Activated naive CD8-positive, alpha-beta T cell treated with anti-CD3 and anti-CD28 coated beads for 36 hours (primary cell): ENCODE measurements around the gene TMEM253. TPM values are rescaled to one million over a fixed set of nuclear protein-coding genes. Genes with fewer than 3 reads are reported as not detected.

Experiments
- DNase-seq: peaks from one replicate; pipeline ENCODE4 v3.0.0; 2021
- H3K27ac Mint-ChIP-seq: one replicate; pipeline ENCODE4 v1.8.0; 2022; ENCODE audit warnings: mild to moderate bottlenecking, moderate library complexity, mixed read lengths
- H3K27me3 Mint-ChIP-seq: one replicate; pipeline ENCODE4 v1.8.0; 2022; ENCODE audit warnings: mild to moderate bottlenecking, mixed read lengths
- H3K36me3 Mint-ChIP-seq: one replicate; pipeline ENCODE4 v1.8.0; 2021; ENCODE audit warnings: mild to moderate bottlenecking, mixed read lengths
- H3K4me1 Mint-ChIP-seq: one replicate; pipeline ENCODE4 v1.8.0; 2021; ENCODE audit warnings: mixed read lengths
- H3K4me3 Mint-ChIP-seq: one replicate; pipeline ENCODE4 v1.8.0; 2022; ENCODE audit warnings: mild to moderate bottlenecking, moderate library complexity, mixed read lengths
- H3K9me3 Mint-ChIP-seq: one replicate; pipeline ENCODE4 v1.8.0; 2022; ENCODE audit warnings: mixed read lengths
- total RNA-seq, 2 experiments: library from RNA; stranded (reverse); gene quantifications; one replicate each; pipeline ENCODE4 v1.2.3, GENCODE V29; 2021

The TMEM253 gene
- not detected for total RNA-seq

DNA sequence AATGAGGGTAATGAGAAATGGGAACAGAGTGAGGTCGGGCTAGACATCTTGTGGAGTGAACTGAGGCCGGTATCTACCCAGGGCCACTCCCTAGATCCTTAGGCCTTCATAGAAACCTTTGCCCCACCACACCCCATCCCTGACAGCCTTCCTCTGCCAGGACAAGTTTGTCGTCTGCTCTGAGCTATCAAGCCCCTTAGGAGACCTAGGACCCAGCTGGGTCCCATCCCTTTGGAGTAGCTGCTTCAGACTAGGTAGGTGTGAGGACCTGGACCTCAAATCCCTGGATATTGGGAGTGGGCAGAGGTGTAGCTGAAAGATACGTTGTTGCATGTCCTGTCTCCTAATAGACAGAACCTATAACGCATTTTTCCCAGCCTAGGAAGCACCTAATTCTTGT, at the start of gene TMEM253:
Gene TMEM253, plus strand, starts transcription at position 136 of the 400 bp plus-strand sequence. CDS start 278 bp downstream, outside the sequence.
- DNase-seq = no peak
- peaks cover 34% of the 10 kb centered on the region for H3K4me1 Mint-ChIP-seq
- no peak within 1 kb of the TSS for H3K27ac Mint-ChIP-seq
- H3K27me3 Mint-ChIP-seq = no peaks in the 10 kb centered on the region
- H3K36me3 Mint-ChIP-seq = no peaks in the 10 kb centered on the region
- no peak within 1 kb of the TSS for H3K4me3 Mint-ChIP-seq
- H3K9me3 Mint-ChIP-seq = no peaks in the 10 kb centered on the region

DNA sequence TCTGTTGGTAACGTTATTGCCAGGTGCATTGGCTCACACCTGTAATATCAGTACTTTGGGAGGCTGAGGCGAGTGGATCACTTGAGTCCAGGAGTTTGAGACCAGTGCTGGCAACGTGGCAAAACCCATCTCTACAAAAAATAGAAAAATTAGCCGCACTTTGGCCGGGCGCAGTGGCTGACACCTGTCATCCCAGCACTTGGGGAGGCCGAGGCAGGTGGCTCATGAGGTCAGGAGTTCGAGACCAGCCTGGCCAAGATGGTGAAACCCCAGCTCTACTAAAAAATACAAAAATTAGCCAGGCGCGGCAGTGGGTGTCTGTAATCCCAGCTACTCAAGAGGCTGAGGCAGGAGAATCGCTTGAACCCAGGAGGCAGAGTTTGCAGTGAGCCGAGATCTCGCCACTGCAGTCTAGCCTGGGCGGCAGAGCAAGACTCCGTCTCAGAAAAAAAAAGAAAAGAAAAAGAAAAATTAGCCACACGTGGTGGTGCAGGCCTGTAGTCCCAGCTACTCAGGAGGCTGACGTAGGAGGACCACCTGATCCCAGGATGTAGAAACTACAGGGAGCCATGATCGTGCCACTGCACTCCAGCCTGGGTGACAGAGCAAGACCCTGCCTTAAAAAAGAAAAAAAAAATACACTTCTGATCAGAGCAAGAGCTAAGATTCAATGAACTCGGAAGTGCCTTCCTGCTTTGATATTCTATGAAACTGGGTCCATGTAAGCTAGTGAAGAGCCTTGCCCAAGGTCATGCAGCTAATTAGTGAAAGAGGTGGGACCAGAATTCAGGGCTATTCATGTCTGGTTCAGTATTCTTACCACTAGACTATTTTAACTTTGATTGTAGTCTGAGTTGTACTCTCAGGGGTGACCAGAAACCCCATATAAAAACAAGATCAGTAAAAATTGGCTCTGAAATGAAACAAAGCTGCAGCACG, 47.4 kb upstream of the TMEM253 start:
- DNase-seq = no peak
- Mint-ChIP-seq H3K27me3 (no peaks in the 10 kb centered on the region), H3K27ac (no peak overlapping the region), H3K36me3 (no peaks in the 10 kb centered on the region), H3K4me3 (no peak overlapping the region), H3K9me3 (no peaks in the 10 kb centered on the region), H3K4me1 (no peaks in the 10 kb centered on the region)

DNA sequence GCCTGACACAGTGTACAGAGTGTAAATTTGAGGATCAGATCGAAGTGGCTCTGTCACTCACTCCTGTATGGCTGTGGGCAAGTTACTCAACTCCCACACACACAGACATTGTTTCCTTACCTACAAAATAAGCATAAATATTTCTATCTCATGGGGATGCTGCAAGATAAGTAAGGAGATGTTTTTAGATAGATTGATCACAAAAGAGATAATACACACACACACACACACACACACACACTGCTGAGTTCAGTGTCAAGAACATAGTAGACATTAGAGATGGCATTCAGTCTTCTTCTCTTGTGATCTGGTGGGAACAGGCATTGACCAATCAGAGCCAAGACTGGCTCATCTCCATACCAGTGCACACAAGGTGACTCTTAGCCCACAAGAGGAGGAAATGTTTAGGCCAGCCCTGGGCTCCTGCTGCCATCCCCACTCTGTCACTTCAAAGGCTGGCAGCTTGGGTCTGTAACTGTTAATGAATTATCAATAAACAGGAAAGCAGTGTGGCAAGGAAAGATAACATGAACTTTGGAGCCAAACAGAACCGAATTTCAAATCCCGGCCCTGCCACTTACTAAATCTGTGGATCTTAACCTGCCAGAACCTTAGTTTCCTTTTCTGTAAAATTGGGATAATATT, 46.6 kb upstream of the TMEM253 start:
- no peaks in the 10 kb centered on the region for H3K4me1 Mint-ChIP-seq
- no peak for DNase-seq
- no peak overlapping the region for H3K4me3 Mint-ChIP-seq
- H3K36me3 Mint-ChIP-seq = no peaks in the 10 kb centered on the region
- no peaks in the 10 kb centered on the region for H3K27me3 Mint-ChIP-seq
- no peaks in the 10 kb centered on the region for H3K9me3 Mint-ChIP-seq
- H3K27ac Mint-ChIP-seq = no peak overlapping the region

DNA sequence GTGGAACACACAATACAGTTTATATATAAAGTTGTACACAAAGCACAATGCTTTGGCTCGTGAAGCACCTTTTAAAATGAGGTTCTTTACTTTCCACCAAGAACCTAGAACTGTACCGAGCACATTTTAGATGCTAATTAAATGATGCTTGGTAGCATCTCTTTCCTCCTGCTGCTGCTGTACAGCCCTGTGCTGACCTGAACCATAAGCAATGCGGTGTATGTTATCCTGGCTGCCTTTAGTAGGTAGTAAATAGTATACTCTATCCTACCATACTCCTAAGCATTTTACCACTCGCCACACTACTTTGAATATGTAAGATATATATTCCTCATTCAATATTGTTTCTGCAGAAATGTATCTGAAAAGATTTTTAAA, 46.1 kb upstream of the TMEM253 start:
- Mint-ChIP-seq H3K27me3 (no peaks in the 10 kb centered on the region), H3K9me3 (no peaks in the 10 kb centered on the region), H3K4me1 (no peaks in the 10 kb centered on the region), H3K36me3 (no peaks in the 10 kb centered on the region), H3K4me3 (no peak overlapping the region), H3K27ac (no peak overlapping the region)
- DNase-seq = no peak

DNA sequence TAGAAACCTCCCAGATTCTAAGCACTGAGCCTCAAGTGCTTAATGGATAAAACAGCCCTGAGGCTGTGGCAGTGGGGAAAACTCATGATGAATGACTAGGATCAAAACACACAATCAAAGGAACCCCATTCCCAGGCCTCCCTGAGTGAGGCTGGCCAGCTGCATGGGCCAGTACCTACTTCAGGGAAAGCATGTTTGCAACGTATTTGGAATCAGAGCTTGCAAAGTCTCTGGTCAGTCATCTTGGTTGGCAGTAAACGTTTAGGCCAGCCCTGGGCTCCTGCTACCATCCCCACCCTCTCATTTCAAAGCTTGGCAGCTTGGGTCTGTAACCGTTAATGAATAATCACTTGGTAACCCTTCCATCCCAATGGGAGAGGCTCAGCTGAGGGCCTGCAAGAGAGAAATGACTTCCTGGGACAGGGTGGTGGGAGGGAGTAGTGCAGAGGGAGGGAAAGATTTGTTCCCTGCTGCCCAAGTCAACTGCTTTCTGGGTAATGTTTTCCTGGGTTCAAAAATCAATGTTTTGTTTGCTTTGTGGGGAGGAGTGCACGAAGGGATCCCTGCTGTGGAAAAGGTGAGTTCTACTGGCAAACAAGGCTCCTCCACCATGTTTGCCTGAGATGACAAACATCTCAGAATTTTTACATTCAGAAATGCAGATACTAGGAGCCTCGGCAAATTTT, 45.3 kb upstream of the TMEM253 start:
- H3K27me3 Mint-ChIP-seq = peaks cover 3% of the 10 kb centered on the region
- H3K4me3 Mint-ChIP-seq = no peak overlapping the region
- no peaks in the 10 kb centered on the region for H3K9me3 Mint-ChIP-seq
- DNase-seq = no peak
- no peaks in the 10 kb centered on the region for H3K4me1 Mint-ChIP-seq
- H3K36me3 Mint-ChIP-seq = no peaks in the 10 kb centered on the region
- no peak overlapping the region for H3K27ac Mint-ChIP-seq

DNA sequence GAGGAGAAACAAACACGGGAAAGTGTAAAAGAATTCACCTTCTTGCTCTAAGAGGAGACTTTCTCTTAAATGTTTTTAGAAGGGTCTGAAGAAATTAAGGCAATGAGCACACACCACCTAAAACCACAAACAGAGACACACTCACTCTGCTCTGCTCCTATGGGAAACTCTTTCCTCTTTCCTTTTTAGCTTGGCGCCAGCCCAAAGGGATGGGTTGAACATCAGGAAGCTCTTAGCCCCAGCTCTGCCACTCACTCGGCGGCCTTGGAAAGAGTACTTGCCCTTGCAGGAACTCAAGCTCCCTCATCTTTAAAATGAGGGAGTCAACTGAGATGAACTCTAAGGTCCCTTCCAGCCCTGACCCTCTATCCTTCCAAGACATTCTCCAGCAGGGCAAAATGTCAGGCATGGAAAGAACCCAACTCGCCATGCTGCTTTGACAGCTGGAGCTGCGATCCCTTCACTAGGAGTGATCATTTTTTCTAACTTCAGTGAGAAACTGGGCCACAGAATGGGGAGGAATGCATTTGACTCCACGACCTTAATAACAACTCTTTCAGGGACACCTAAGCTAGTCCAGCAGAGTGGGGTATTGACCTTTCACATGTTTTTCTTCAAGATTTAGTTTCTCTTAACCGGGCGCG, 44.2 kb upstream of the TMEM253 start:
- H3K27ac Mint-ChIP-seq = no peak overlapping the region
- H3K4me1 Mint-ChIP-seq = no peaks in the 10 kb centered on the region
- H3K36me3 Mint-ChIP-seq = no peaks in the 10 kb centered on the region
- peaks cover 5% of the 10 kb centered on the region for H3K27me3 Mint-ChIP-seq
- no peak for DNase-seq
- no peaks in the 10 kb centered on the region for H3K9me3 Mint-ChIP-seq
- no peak overlapping the region for H3K4me3 Mint-ChIP-seq

DNA sequence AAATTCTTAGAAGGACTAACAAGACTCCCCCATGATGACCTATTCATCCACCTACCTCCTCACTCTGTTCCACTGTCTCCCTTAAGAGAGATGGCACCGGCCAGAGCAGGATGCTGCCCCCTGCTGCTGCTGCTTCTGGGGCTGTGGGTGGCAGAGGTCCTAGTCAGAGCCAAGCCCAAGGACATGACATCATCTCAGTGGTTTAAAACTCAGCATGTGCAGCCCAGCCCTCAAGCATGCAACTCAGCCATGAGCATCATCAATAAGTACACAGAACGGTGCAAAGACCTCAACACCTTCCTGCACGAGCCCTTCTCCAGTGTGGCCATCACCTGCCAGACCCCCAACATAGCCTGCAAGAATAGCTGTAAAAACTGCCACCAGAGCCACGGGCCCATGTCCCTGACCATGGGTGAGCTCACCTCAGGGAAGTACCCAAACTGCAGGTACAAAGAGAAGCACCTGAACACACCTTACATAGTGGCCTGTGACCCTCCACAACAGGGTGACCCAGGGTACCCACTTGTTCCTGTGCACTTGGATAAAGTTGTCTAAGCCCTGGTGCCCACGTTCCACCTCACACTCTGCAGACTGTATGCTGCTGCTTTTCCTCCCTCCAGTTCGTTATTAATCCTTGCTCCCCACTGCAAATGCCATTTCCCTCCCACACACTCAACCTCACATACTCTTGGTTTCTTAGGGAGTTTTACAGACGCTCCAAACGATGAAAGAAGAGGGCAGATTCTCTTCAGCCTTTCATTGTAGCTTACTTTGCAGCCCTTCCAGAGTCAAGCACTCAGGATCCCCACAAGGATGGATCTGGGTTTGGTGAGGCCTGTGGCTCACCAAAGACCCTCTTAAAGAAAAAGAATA, 42.8 kb upstream of the TMEM253 start, which contains the start of gene RNASE8:
Gene RNASE8, plus strand, starts transcription at position 20 of the 873 bp plus-strand sequence. Its CDS starts 71 bp downstream, at position 91.
- H3K27me3 Mint-ChIP-seq = peaks cover 11% of the 10 kb centered on the region
- H3K27ac Mint-ChIP-seq = no peak within 1 kb of the TSS
- H3K4me1 Mint-ChIP-seq = no peaks in the 10 kb centered on the region
- H3K36me3 Mint-ChIP-seq = no peaks in the 10 kb centered on the region
- no peaks in the 10 kb centered on the region for H3K9me3 Mint-ChIP-seq
- H3K4me3 Mint-ChIP-seq = no peak within 1 kb of the TSS
- DNase-seq = no peak

DNA sequence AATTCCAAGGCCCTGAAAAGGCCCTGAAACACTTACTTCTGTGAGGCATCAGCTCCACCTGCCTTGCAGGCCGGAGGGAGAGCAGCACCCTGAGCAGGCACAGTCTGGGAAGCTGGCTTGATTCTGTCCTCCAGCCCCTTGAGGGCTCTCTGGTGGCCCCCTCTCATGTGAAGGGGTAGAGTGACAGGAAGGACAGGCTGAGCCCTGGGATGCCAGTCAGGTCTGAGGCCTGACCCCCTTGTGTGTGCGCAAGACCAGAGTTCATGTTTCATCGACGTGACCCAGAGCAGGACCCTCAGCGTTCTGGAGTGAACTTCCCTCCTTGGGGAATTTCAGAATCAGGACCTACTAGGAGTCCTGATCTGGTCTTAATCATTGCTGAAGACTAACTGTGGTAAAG, 42.0 kb upstream of the TMEM253 start:
- Mint-ChIP-seq H3K4me1 (no peaks in the 10 kb centered on the region), H3K27me3 (peaks cover 16% of the 10 kb centered on the region), H3K27ac (no peak overlapping the region), H3K36me3 (no peaks in the 10 kb centered on the region), H3K4me3 (no peak overlapping the region), H3K9me3 (no peaks in the 10 kb centered on the region)
- no peak for DNase-seq

DNA sequence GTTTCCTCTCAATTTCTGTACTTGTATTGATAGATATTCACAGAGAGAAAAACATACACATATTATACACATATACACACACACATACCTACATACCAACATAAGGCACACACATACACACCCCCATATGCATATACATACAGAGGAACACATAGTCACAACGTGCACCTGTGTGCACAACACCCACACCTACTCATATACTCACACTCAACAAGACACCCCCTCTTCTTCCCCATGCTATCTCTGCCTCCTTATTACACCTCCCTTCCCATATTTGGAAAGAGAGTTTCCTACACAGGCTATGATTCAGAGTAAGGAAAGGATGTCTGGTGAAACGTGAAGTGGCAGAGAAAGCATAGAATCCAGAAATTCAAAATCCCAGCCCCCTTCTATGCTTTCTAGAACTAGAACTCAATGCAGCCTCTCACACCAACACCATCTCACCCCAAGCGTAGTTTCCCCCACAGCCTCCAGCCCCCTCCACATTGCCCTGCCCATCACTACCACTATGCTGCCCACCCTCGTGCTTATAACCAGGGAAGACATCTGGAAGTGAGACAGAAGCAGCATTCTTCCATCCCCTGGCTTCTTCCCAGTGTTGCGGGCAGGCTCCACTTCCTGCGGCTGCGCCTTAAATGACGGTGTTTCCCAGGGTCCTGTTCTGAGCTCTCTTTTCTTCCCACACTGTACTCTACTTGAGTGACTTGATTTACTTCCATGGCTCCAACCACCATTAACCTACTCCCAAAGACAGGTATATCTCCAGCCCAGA, 40.8 kb upstream of the TMEM253 start:
- no peak for DNase-seq
- Mint-ChIP-seq H3K9me3 (no peaks in the 10 kb centered on the region), H3K36me3 (no peaks in the 10 kb centered on the region), H3K27me3 (peaks cover 21% of the 10 kb centered on the region), H3K4me3 (no peak overlapping the region), H3K4me1 (no peaks in the 10 kb centered on the region), H3K27ac (no peak overlapping the region)

DNA sequence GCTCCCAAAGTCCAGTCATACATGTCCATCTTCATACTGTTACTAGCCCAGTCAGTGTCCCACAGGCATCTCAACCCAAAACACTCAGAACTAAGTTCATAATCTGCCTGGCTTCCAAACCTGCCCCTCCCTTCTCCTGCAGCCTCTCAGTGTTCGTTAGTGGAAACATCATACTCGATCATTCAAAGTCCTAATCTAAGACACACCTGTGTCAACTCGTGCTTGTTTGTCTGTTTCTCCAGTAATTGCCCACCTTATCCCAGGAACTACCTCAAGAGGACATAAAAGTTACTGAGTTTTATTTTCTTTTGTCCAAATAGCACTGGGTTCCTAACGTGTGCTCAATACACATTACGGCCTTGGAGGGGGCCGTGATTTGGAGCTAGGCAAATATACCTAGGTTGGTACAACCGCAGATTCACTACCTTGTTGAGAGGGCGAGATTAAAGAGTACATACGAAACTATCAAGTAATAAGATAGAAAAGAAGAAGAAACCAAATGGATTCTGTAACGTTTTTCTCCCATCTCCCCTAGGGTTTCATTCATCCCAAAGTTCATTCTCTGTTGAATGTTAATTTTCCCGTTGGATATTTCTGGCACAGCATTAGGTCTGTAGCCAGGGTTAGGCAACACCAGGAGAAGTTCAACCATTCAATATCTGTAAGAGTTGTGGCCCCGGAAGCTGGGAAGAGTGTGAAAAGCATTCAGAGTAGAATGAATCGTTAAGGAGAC, 40.1 kb upstream of the TMEM253 start:
- no peaks in the 10 kb centered on the region for H3K4me1 Mint-ChIP-seq
- peaks cover 28% of the 10 kb centered on the region for H3K27me3 Mint-ChIP-seq
- H3K36me3 Mint-ChIP-seq = no peaks in the 10 kb centered on the region

DNA sequence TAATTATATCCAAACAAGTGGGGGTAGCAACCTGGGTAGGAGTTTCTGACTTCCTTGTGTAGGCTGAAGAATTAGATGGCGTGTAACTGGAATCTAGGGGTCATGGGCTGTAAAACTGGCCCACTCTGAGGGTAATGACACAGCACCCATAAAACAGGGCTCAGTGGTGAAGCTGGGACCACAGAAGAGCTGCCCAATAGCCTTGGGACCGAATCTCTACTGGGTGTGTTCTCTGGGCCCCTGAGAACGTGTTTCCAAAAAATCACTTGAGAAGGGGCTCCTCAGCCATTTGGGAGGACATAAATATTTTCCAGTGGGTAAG, 39.6 kb upstream of the TMEM253 start:
- no peak for DNase-seq
- H3K4me3 Mint-ChIP-seq = no peak overlapping the region
- H3K27ac Mint-ChIP-seq = no peak overlapping the region
- H3K9me3 Mint-ChIP-seq = no peaks in the 10 kb centered on the region
- H3K27me3 Mint-ChIP-seq = peaks cover 32% of the 10 kb centered on the region
- H3K36me3 Mint-ChIP-seq = no peaks in the 10 kb centered on the region
- no peaks in the 10 kb centered on the region for H3K4me1 Mint-ChIP-seq

More for the DNA sequence above, 40.1 kb upstream of the TMEM253 start:
- Mint-ChIP-seq H3K4me3 (no peak overlapping the region), H3K9me3 (no peaks in the 10 kb centered on the region), H3K27ac (no peak overlapping the region)
- no peak for DNase-seq

DNA sequence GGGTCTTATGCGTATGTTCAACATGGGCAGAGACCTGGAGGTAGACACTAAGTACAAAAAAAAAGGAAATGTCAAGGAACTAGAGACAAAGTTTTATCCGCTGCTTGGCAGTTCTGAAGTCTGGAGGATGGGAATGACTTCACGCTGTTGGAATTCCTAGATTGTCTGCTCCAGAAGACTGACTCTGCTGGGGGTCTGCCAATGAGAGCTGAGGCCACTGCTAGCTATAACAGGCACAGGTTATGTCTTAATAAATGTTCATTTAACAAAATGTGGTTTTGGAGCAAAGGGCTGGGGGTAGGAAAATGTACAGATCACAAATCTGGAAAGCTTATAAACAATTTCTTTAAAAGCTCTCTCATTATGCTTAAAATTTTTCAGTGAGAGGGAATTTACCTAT, 37.4 kb upstream of the TMEM253 start:
- Mint-ChIP-seq H3K36me3 (no peaks in the 10 kb centered on the region), H3K9me3 (no peaks in the 10 kb centered on the region), H3K4me1 (peaks cover 1% of the 10 kb centered on the region), H3K27ac (no peak overlapping the region), H3K27me3 (peaks cover 51% of the 10 kb centered on the region), H3K4me3 (no peak overlapping the region)
- no peak for DNase-seq

DNA sequence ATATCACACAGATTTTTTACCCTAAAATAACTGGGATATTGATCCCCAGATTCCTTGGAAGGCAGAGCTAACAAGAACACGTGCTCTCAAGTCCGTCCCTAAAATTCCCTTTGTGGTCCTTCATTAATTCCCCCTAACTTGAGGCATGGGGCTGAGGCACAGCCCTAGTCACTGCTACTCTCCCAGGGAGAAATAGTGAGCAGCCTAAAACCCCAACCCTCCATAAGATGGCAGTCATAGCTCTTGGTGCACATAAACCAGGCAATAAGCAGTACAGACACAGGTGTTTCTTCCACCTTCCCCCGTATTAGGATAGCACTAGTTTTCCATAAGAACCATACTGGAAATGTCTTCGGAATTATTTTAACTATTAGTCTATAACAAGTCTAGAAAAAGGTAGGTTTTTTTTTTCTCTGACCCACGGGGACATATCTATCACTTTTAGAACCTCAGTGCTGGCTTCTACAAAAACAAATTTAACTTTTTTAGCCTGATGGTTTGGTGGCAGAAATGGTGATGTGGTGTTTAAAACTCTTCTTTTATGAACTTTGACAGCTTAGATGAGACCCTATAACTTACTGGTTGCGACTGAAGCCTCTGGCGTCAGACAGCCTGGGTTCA, 33.9 kb upstream of the TMEM253 start:
- DNase-seq = no peak
- no peak overlapping the region for H3K27ac Mint-ChIP-seq
- peaks cover 27% of the 10 kb centered on the region for H3K4me1 Mint-ChIP-seq
- H3K9me3 Mint-ChIP-seq = no peaks in the 10 kb centered on the region
- H3K27me3 Mint-ChIP-seq = peaks cover 79% of the 10 kb centered on the region
- H3K36me3 Mint-ChIP-seq = no peaks in the 10 kb centered on the region
- no peak overlapping the region for H3K4me3 Mint-ChIP-seq
